DOHH2 (cell line): ENCODE results near the gene HDAC4.

Experiments
- EZH2phosphoT487 ChIP-seq: fragments of 200-600 bp; sonication (generic); IDR thresholded peaks from 2 replicates; pipeline ENCODE4 v1.6.1; 2017; ENCODE audit warnings: borderline replicate concordance, mild to moderate bottlenecking, antibody characterized with exemption, low read length, moderate library complexity, mixed read lengths
- TF ChIP-seq, protein P1 (sequence below): fragments of 200-600 bp; sonication (generic); IDR thresholded peaks from one replicate; pipeline ENCODE4 v1.5.1; 2014; ENCODE audit warnings: antibody characterized with exemption, mild to moderate bottlenecking, low read depth, low read length; ENCODE audit not compliant: poor library complexity, severe bottlenecking

DNA sequence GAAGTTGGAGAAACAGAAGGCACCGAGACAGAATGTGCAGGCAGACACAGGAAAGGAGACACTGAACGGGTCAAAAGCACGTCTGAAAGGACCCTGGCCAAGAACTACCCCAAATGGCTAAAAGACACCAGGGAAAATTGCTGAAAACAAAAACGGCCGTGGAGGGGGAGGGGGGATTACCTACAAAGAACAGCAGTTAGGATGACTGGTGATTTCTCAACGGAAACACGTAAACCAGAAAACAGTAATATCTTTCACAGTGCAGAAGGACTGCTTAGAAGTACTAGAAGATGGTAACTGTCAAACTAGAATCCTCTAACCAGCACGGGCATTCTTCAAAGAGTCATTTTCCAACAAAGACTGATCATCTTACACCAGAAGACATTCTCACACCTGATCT lies 142.6 kb downstream of the HDAC4 start:
- TF ChIP-seq, protein P1, sequence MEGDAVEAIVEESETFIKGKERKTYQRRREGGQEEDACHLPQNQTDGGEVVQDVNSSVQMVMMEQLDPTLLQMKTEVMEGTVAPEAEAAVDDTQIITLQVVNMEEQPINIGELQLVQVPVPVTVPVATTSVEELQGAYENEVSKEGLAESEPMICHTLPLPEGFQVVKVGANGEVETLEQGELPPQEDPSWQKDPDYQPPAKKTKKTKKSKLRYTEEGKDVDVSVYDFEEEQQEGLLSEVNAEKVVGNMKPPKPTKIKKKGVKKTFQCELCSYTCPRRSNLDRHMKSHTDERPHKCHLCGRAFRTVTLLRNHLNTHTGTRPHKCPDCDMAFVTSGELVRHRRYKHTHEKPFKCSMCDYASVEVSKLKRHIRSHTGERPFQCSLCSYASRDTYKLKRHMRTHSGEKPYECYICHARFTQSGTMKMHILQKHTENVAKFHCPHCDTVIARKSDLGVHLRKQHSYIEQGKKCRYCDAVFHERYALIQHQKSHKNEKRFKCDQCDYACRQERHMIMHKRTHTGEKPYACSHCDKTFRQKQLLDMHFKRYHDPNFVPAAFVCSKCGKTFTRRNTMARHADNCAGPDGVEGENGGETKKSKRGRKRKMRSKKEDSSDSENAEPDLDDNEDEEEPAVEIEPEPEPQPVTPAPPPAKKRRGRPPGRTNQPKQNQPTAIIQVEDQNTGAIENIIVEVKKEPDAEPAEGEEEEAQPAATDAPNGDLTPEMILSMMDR, result no peak
- no peak for TF ChIP-seq EZH2phosphoT487
